IgD-negative memory B cell (primary cell): ENCODE data around the gene ACP1. TPM values are rescaled to one million over a fixed set of nuclear protein-coding genes. Genes with fewer than 3 reads are reported as not detected.

Source experiments
- H3K27ac Mint-ChIP-seq, 3 donors: one replicate each; pipeline ENCODE4 v1.8.0; 2020 to 2022; ENCODE audit warnings: mild to moderate bottlenecking in 3 of 3, mixed read lengths in 3 of 3, moderate library complexity in 1 of 3
- H3K27me3 Mint-ChIP-seq: one replicate; pipeline ENCODE4 v1.8.0; 2021; ENCODE audit warnings: mixed read lengths
- H3K36me3 Mint-ChIP-seq: one replicate; pipeline ENCODE4 v1.8.0; 2020; ENCODE audit warnings: mild to moderate bottlenecking, mixed read lengths
- H3K4me1 Mint-ChIP-seq, 3 donors: one replicate each; pipeline ENCODE4 v1.8.0; 2020 to 2022; ENCODE audit warnings: mixed read lengths in 3 of 3, mild to moderate bottlenecking in 1 of 3
- H3K4me3 Mint-ChIP-seq, 4 donors: one replicate each; pipeline ENCODE4 v1.8.0; 2020 to 2022; ENCODE audit warnings: mild to moderate bottlenecking in 4 of 4, mixed read lengths in 4 of 4, moderate library complexity in 3 of 4
- H3K9me3 Mint-ChIP-seq, 3 donors: one replicate each; pipeline ENCODE4 v1.8.0; 2020 to 2021; ENCODE audit warnings: mixed read lengths in 3 of 3, mild to moderate bottlenecking in 1 of 3
- polyA plus RNA-seq: library from polyadenylated mRNA; unstranded; fragments of 300-500 nt; fragmentation: Illumina TruSeq; gene quantifications from one replicate; pipeline ENCODE4 v1.2.3, GENCODE V29; 2021

ACP1 gene
- polyA plus RNA-seq, 1 donor from 2014 or later: 158 TPM

- H3K27me3 Mint-ChIP-seq: no peaks in the 10 kb centered on the region
- H3K9me3 Mint-ChIP-seq: peaks cover 0 to 3% (median 0%) of the 10 kb centered on the region in 3 donors
- no peak overlapping the region for H3K4me3 Mint-ChIP-seq
- peaks cover 0 to 7% (median 4%) of the 10 kb centered on the region in 3 donors for H3K4me1 Mint-ChIP-seq
- no peak overlapping the region for H3K27ac Mint-ChIP-seq
- H3K36me3 Mint-ChIP-seq: peaks cover 22% of the 10 kb centered on the region
Measured at GRCh38 chr2:246489-247144, 18.1 kb upstream of the ACP1 start.

- Mint-ChIP-seq H3K36me3 (peaks cover 9% of the 10 kb centered on the region), H3K9me3 (no peaks in the 10 kb centered on the region), H3K27me3 (no peaks in the 10 kb centered on the region), H3K4me3 (no peak overlapping the region), H3K4me1 (peaks cover 0 to 7% (median 4%) of the 10 kb centered on the region in 3 donors), H3K27ac (no peak overlapping the region)
Measured at GRCh38 chr2:248724-249123, 16.0 kb upstream of the ACP1 start.

- Mint-ChIP-seq H3K4me1 (peaks cover 0 to 5% (median 4%) of the 10 kb centered on the region in 3 donors), H3K27ac (peak overlapping the region in 1 of 3 donors; percentile 2), H3K27me3 (no peaks in the 10 kb centered on the region), H3K36me3 (peaks cover 6% of the 10 kb centered on the region), H3K9me3 (no peaks in the 10 kb centered on the region), H3K4me3 (no peak overlapping the region)
Measured at GRCh38 chr2:249538-250042, 15.2 kb upstream of the ACP1 start.

- Mint-ChIP-seq H3K9me3 (no peaks in the 10 kb centered on the region), H3K36me3 (peaks cover 1% of the 10 kb centered on the region), H3K27ac (no peak overlapping the region), H3K27me3 (no peaks in the 10 kb centered on the region), H3K4me1 (peaks cover 0 to 2% (median 0%) of the 10 kb centered on the region in 3 donors), H3K4me3 (no peak overlapping the region)
Measured at GRCh38 chr2:252001-252602, 12.6 kb upstream of the ACP1 start.

- no peaks in the 10 kb centered on the region for H3K36me3 Mint-ChIP-seq
- peaks cover 0 to 3% (median 2%) of the 10 kb centered on the region in 3 donors for H3K9me3 Mint-ChIP-seq
- no peak overlapping the region for H3K4me3 Mint-ChIP-seq
- no peaks in the 10 kb centered on the region for H3K27me3 Mint-ChIP-seq
- H3K27ac Mint-ChIP-seq: no peak overlapping the region
- H3K4me1 Mint-ChIP-seq: no peaks in the 10 kb centered on the region
Measured at GRCh38 chr2:253202-253638, 11.5 kb upstream of the ACP1 start.

- Mint-ChIP-seq H3K36me3 (no peaks in the 10 kb centered on the region), H3K4me1 (no peaks in the 10 kb centered on the region), H3K27ac (no peak overlapping the region), H3K4me3 (no peak overlapping the region), H3K9me3 (peaks cover 0 to 8% (median 2%) of the 10 kb centered on the region in 3 donors), H3K27me3 (no peaks in the 10 kb centered on the region)
Measured at GRCh38 chr2:254241-254640, 10.5 kb upstream of the ACP1 start.

- Mint-ChIP-seq H3K9me3 (peaks cover 0 to 8% (median 2%) of the 10 kb centered on the region in 3 donors), H3K27me3 (no peaks in the 10 kb centered on the region), H3K4me1 (no peaks in the 10 kb centered on the region), H3K4me3 (no peak overlapping the region), H3K36me3 (no peaks in the 10 kb centered on the region), H3K27ac (no peak overlapping the region)
Measured at GRCh38 chr2:255195-255594, 9.6 kb upstream of the ACP1 start.

- Mint-ChIP-seq H3K9me3 (peaks cover 0 to 8% (median 2%) of the 10 kb centered on the region in 3 donors), H3K4me3 (no peak overlapping the region), H3K27me3 (no peaks in the 10 kb centered on the region), H3K4me1 (no peaks in the 10 kb centered on the region), H3K27ac (no peak overlapping the region), H3K36me3 (peaks cover 3% of the 10 kb centered on the region)
Measured at GRCh38 chr2:256094-256493, 8.7 kb upstream of the ACP1 start.

- peaks cover 0 to 8% (median 2%) of the 10 kb centered on the region in 3 donors for H3K9me3 Mint-ChIP-seq
- no peaks in the 10 kb centered on the region for H3K4me1 Mint-ChIP-seq
- H3K36me3 Mint-ChIP-seq: peaks cover 3% of the 10 kb centered on the region
- no peaks in the 10 kb centered on the region for H3K27me3 Mint-ChIP-seq
- H3K27ac Mint-ChIP-seq: no peak overlapping the region
- H3K4me3 Mint-ChIP-seq: no peak overlapping the region
Measured at GRCh38 chr2:257429-257828, 7.3 kb upstream of the ACP1 start.

- Mint-ChIP-seq H3K27me3 (no peaks in the 10 kb centered on the region), H3K27ac (no peak overlapping the region), H3K36me3 (peaks cover 3% of the 10 kb centered on the region), H3K9me3 (peaks cover 0 to 8% (median 2%) of the 10 kb centered on the region in 3 donors), H3K4me3 (no peak overlapping the region), H3K4me1 (peaks cover 0 to 3% (median 0%) of the 10 kb centered on the region in 3 donors)
Measured at GRCh38 chr2:257842-258241, 6.9 kb upstream of the ACP1 start.

- Mint-ChIP-seq H3K9me3 (peaks cover 0 to 8% (median 2%) of the 10 kb centered on the region in 3 donors), H3K27me3 (no peaks in the 10 kb centered on the region), H3K36me3 (peaks cover 3% of the 10 kb centered on the region), H3K4me1 (peaks cover 0 to 5% (median 0%) of the 10 kb centered on the region in 3 donors), H3K27ac (peak overlapping the region in 1 of 3 donors; percentile 39), H3K4me3 (no peak overlapping the region)
Measured at GRCh38 chr2:258933-259332, 5.8 kb upstream of the ACP1 start.

- Mint-ChIP-seq H3K4me1 (peaks cover 0 to 5% (median 0%) of the 10 kb centered on the region in 3 donors), H3K36me3 (peaks cover 3% of the 10 kb centered on the region), H3K4me3 (no peak overlapping the region), H3K27ac (no peak overlapping the region), H3K27me3 (no peaks in the 10 kb centered on the region), H3K9me3 (peaks cover 0 to 8% (median 2%) of the 10 kb centered on the region in 3 donors)
Measured at GRCh38 chr2:259789-260331, 4.9 kb upstream of the ACP1 start.

GRCh38 chr2:260507-261161 lies 4.1 kb upstream of the ACP1 start:
- Mint-ChIP-seq H3K27ac (no peak overlapping the region), H3K36me3 (peaks cover 3% of the 10 kb centered on the region), H3K27me3 (no peaks in the 10 kb centered on the region), H3K9me3 (peaks cover 0 to 8% (median 2%) of the 10 kb centered on the region in 3 donors), H3K4me3 (no peak overlapping the region), H3K4me1 (peaks cover 0 to 8% (median 3%) of the 10 kb centered on the region in 3 donors)

- peak overlapping the region in 2 of 4 donors; percentile 41 to 87 for H3K4me3 Mint-ChIP-seq
- peaks cover 5 to 15% (median 12%) of the 10 kb centered on the region in 3 donors for H3K4me1 Mint-ChIP-seq
- peaks cover 3% of the 10 kb centered on the region for H3K36me3 Mint-ChIP-seq
- H3K9me3 Mint-ChIP-seq: peaks cover 0 to 8% (median 2%) of the 10 kb centered on the region in 3 donors
- H3K27me3 Mint-ChIP-seq: no peaks in the 10 kb centered on the region
- H3K27ac Mint-ChIP-seq: peak overlapping the region in 2 of 3 donors; percentile 78 to 98
Measured at GRCh38 chr2:262117-262516, 2.6 kb upstream of the ACP1 start.
